K562 treated with DMSO at 1 percent for 24 hours (cell line): ENCODE measurements around the gene EMC10. TPM values are rescaled to one million over a fixed set of nuclear protein-coding genes. Genes with fewer than 3 reads are reported as not detected.

ENCODE experiments used
- total RNA-seq: library from RNA; unstranded; fragments of 300-600 nt; gene quantifications from 2 replicates; pipeline ENCODE4 v1.2.3, GENCODE V29; 2022; ENCODE audit warnings: low read depth; ENCODE audit not compliant: insufficient read depth

EMC10 gene
- total RNA-seq = 116 and 120 TPM in 2 replicates

GRCh38 chr19:50476224-50476906 is at the start of gene EMC10, which contains the start of gene GARIN5A:
Gene EMC10 (plus strand): TSS chr19:50476507. CDS start chr19:50476545, 38 bp downstream.
Gene GARIN5A (minus strand): TSS chr19:50476848. CDS start chr19:50476388, 460 bp downstream.

DNA sequence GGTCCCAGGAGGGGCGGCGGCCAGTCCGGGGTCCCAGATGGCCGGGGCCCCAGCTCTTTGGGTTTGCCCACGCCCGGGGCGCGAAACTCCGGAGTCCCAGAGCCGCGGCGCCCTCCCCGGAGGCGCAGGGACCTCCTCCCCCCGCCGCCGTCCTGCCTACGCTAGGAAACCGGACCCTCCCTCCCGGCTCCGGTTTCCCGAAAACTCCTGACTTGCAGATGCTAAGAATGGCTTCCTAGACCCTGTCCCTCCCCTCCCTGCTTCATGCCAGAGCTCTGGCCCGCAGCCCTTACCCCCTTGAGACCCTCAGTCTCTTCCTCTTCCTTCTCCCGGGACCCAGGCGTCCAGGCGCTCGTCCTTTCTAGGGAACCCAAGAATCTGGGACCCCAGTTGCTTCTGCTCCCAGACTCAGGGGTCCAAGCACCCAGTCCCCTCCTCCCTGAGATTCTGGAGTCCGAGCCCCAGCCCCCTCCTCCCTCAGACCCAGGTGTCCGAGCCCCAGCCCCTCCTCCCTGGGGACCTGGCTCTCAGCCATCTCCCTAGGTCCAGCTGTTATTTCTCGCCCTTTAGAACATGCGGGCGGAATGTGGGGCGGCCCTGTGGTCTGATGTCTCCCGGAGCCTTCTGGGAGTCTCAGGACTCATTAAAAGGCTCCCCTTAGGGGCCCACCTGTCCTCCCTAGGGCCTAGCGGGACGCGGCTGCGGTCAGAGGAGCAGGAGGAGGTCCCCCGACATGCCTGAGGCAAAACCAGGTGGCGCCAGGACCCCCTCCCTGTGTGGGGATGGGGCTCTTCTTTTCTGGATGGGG is 43.9 kb upstream of the EMC10 start, which contains the start of gene MYBPC2:
MYBPC2 (plus strand) TSS at position 672 of the 808 bp plus-strand sequence; CDS start at position 734, 62 bp downstream.

GRCh38 chr19:50511069-50511822 is 34.9 kb downstream of the EMC10 start, which contains the start of gene JOSD2:
Gene JOSD2 (minus strand): TSS chr19:50511191. CDS start chr19:50510431, 760 bp downstream.

DNA sequence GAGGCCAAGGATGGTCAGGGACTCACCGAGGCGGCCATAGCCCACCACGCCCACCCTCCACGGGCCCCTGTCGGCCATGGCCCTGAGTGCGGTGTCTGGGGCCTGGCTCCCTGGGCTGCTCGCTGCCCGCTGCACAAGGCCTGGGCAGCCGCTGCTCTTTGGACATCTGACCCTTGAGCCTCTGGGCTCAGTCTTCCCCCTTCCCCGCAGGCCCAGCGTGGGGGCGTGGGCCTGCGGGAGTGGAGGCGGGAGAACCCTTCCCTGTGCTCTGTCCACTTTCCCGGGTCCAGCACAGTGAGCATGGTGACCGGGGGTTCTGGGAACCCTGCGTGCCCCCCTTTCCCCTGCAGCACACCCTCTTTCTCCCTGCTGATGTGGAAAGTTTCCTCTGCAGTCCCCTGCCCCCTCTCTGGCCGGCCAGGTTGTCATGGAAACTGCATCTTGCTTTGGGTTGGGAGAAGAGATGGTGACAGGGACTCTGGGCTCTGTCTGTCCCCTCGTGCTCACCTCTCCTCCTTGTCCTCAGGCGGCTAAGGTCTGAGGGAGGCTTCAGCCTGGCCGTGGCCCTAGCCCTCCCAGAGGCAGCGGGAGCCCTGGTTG is 37.5 kb downstream of the EMC10 start, which contains the start of gene ASPDH:
ASPDH (minus strand) TSS at position 168 of the 600 bp plus-strand sequence; CDS start at position 78, 90 bp downstream.

Other genes starting within 250 kb of the EMC10 start
- gene KCNC3, start 147.1 kb upstream of the EMC10 start, total RNA-seq = 11.9 and 12.8 TPM in 2 replicates
- 3.3 and 4.1 TPM in 2 replicates for gene NAPSA, start 110.9 kb upstream of the EMC10 start, total RNA-seq
- gene NR1H2, start 100.0 kb upstream of the EMC10 start, total RNA-seq = 87.8 and 97.7 TPM in 2 replicates
- 287 and 326 TPM in 2 replicates for gene POLD1, start 92.2 kb upstream of the EMC10 start, total RNA-seq
- gene SPIB, start 57.6 kb upstream of the EMC10 start, total RNA-seq = 0.60 and 0.97 TPM in 2 replicates
- 0.16 TPM in 1 of 2 replicates, not detected in the other for gene MYBPC2, start 43.6 kb upstream of the EMC10 start, total RNA-seq
- gene GARIN5A, start 341 bp downstream of the EMC10 start, total RNA-seq = 4.2 and 6.0 TPM in 2 replicates
- gene JOSD2, start 34.7 kb downstream of the EMC10 start, total RNA-seq = 31.3 and 32.6 TPM in 2 replicates
- gene ASPDH, start 37.4 kb downstream of the EMC10 start, total RNA-seq = 2.6 and 3.9 TPM in 2 replicates
- 15.2 and 15.9 TPM in 2 replicates for gene LRRC4B, start 91.9 kb downstream of the EMC10 start, total RNA-seq
- gene SYT3, start 163.4 kb downstream of the EMC10 start, total RNA-seq = 7.3 and 8.9 TPM in 2 replicates
- gene C19orf81, start 172.9 kb downstream of the EMC10 start, total RNA-seq = 42.3 and 60.5 TPM in 2 replicates
- 0.27 TPM in 1 of 2 replicates, not detected in the other for gene SHANK1, start 243.3 kb downstream of the EMC10 start, total RNA-seq
- 94.9 and 103 TPM in 2 replicates for gene CLEC11A, start 246.9 kb downstream of the EMC10 start, total RNA-seq